ENCODE measurements around the gene PCDHA4.
"Not testable (repeated sequence)": the region's sequence is repeated elsewhere in the genome, so short reads cannot be mapped to it uniquely, and the experiment has no call there.

Gene PCDHA4

GRCh38 chr5:140806834-140807775, at the start of gene PCDHA4:
Gene PCDHA4, plus strand, starts transcription at chr5:140807068.
- no peak for DNase-seq (ENCODE audit: low spot score)

DNA sequence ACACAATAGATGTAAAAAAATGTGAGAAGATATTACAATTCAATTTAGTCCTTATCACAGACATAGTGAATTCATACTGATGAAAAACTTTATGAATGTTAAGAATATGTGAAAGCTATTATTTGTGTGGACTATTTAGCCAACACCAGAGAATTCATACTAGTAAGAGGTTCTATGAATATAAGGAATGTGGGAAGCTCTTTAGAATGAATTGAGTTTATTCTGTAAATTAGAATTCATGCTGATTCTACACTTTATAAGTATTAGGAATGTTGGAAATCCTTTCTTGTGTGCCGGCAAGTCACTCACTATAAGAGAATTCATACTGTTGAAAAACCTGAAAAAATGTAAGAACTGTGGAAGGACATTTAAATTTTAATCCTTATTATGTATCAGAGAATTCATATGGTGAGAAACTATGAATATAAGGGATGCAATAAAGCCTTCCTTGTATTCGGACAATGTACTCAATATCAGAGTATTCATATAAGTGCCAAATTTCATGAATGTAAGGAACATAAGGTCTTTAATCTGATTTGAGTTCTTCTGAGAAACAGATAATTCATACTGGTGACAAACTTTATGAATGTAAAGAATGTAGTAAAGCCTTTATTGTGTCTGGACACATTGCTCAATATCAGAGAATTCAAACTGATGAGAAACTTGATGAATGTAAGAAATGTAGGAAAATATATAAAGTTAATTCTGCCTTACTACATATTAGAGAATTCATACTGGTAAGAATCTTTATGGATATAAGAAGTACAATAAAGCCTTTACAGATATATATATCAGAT, 42.5 kb upstream of the PCDHA4 start:
- DNase-seq (ENCODE audit: low spot score): no peak

GRCh38 chr5:140767444-140767843, 39.4 kb upstream of the PCDHA4 start:
- DNase-seq (ENCODE audit: low spot score): no peak

GRCh38 chr5:140780512-140780911, 26.4 kb upstream of the PCDHA4 start:
- DNase-seq (ENCODE audit: low spot score): no peak

GRCh38 chr5:140785905-140786686, 20.8 kb upstream of the PCDHA4 start, which contains the start of gene PCDHA1:
Gene PCDHA1, plus strand, starts transcription at chr5:140786140.
- no peak for DNase-seq (ENCODE audit: low spot score)

DNA sequence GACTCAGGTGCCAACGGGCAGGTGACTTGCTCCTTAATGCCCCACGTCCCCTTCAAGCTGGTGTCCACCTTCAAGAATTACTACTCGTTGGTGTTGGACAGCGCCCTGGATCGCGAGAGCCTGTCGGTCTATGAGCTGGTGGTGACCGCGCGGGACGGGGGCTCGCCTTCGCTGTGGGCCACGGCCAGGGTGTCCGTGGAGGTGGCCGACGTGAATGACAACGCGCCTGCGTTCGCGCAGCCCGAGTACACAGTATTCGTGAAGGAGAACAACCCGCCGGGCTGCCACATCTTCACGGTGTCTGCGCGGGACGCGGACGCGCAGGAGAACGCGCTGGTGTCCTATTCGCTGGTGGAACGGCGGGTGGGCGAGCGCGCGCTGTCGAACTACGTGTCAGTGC, 19.4 kb upstream of the PCDHA4 start:
- not testable (repeated sequence) for DNase-seq (ENCODE audit: low spot score)

DNA sequence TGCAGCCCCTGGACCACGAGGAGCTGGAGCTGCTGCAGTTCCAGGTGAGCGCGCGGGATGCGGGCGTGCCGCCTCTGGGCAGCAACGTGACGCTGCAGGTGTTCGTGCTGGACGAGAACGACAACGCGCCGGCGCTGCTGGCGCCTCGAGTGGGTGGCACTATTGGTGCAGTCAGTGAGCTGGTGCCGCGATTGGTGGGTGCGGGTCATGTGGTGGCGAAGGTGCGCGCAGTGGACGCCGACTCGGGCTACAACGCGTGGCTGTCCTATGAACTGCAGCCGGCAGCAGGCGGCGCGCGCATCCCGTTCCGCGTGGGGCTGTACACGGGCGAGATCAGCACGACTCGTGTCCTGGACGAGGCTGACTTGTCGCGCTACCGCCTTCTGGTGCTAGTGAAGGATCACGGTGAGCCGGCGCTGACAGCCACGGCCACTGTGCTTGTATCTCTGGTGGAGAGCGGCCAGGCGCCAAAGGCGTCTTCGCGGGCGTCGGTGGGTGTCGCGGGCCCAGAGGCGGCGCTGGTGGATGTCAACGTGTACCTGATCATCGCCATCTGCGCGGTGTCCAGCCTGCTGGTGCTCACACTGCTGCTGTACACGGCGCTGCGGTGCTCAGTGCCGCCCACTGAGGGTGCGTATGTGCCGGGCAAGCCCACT, 18.9 kb upstream of the PCDHA4 start:
- DNase-seq (ENCODE audit: low spot score): not testable (repeated sequence)

DNA sequence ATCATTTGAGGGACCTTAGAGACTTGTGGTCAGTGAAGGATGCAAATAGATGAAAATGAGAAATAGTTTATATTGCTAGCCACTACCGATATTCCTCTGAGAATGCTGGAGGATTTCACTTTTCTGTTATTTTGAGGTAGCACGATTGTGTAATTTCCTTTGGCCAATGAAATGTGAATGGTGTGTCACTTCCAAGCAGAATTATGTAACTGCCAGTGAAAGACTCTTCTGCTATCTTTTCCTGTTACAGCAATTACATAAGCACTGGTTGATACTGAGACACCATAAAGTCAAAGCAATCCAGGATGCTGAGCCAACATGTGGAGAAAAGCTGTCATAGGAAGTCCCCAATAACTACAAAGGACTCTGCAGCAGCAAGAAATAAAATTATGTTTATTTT, 15.8 kb upstream of the PCDHA4 start:
- no peak for DNase-seq (ENCODE audit: low spot score)

- no peak for DNase-seq (ENCODE audit: low spot score)
These were observed 12.1 kb upstream of the PCDHA4 start, which contains the start of gene PCDHA2 for GRCh38 chr5:140794595-140795258. Gene PCDHA2, plus strand, starts transcription at chr5:140794852.

- no peak for DNase-seq (ENCODE audit: low spot score)
These were observed 11.6 kb upstream of the PCDHA4 start for GRCh38 chr5:140795259-140795641.

DNA sequence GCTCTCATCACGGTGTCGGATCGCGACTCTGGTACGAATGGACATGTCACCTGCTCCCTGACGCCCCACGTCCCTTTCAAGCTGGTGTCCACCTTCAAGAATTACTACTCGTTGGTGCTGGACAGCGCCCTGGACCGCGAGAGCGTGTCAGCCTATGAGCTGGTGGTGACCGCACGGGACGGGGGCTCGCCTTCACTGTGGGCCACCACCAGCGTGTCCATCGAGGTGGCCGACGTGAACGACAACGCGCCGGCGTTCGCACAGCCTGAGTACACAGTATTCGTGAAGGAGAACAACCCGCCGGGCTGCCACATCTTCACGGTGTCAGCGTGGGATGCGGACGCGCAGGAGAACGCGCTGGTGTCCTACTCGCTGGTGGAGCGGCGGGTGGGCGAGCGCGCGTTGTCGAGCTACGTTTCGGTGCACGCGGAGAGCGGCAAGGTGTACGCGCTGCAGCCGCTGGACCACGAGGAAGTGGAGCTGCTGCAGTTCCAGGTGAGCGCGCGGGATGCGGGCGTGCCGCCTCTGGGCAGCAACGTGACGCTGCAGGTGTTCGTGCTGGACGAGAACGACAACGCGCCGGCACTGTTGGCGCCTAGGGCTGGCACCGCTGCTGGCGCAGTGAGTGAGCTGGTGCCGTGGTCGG, 10.7 kb upstream of the PCDHA4 start:
- DNase-seq (ENCODE audit: low spot score): not testable (repeated sequence)

- DNase-seq (ENCODE audit: low spot score): no peak
These were observed 10.2 kb upstream of the PCDHA4 start for GRCh38 chr5:140796718-140797095.

GRCh38 chr5:140800816-140801493, 5.9 kb upstream of the PCDHA4 start, which contains the start of gene PCDHA3:
Gene PCDHA3, plus strand, starts transcription at chr5:140801057.
- no peak for DNase-seq (ENCODE audit: low spot score)

GRCh38 chr5:140801494-140801841, 5.4 kb upstream of the PCDHA4 start:
- no peak for DNase-seq (ENCODE audit: low spot score)

DNA sequence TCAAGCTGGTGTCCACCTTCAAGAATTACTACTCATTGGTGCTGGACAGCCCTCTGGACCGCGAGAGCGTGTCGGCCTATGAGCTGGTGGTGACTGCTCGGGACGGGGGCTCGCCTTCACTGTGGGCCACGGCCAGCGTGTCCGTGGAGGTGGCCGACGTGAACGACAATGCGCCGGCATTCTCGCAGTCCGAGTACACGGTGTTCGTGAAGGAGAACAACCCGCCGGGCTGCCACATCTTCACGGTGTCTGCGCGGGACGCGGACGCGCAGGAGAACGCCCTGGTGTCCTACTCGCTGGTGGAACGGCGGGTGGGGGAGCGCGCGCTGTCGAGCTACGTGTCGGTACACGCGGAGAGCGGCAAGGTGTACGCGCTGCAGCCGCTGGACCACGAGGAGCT, 4.5 kb upstream of the PCDHA4 start:
- not testable (repeated sequence) for DNase-seq (ENCODE audit: low spot score)

- DNase-seq (ENCODE audit: low spot score): no peak
These were observed 4.0 kb upstream of the PCDHA4 start for GRCh38 chr5:140802781-140803271.

DNA sequence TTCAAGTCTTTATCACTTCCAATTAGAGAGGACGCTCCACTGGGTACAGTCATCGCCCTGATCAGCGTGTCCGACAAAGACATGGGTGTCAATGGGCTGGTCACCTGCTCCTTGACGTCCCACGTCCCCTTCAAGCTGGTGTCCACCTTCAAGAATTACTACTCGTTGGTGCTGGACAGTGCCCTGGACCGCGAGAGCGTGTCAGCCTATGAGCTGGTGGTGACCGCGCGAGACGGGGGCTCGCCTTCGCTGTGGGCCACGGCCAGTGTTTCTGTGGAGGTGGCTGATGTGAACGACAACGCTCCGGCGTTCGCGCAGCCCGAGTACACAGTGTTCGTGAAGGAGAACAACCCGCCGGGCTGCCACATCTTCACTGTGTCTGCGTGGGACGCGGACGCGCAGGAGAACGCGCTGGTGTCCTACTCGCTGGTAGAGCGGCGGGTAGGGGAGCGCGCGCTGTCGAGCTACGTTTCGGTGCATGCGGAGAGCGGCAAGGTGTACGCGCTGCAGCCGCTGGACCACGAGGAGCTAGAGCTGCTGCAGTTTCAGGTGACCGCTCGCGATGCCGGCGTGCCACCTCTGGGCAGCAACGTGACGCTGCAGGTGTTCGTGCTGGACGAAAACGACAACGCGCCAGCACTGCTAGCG, 1.5 kb downstream of the PCDHA4 start:
- DNase-seq (ENCODE audit: low spot score): not testable (repeated sequence)

DNA sequence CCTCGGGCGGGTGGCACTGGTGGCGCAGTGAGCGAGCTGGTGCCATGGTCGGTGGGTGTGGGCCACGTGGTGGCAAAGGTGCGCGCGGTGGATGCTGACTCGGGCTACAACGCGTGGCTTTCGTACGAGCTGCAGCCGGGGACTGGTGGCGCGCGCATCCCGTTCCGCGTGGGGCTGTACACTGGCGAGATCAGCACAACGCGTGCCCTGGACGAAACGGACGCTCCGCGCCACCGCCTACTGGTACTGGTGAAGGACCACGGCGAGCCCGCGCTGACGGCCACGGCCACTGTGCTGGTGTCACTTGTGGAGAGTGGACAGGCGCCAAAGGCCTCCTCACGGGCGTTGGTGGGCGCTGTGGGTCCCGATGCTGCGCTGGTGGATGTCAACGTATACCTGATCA, 2.0 kb downstream of the PCDHA4 start:
- DNase-seq (ENCODE audit: low spot score): no peak
